Measurements from ENCODE around the gene APH1A. TPM values are rescaled to one million over a fixed set of nuclear protein-coding genes. Genes with fewer than 3 reads are reported as not detected.

Gene APH1A
- total and polyA plus RNA-seq, 2 of the 13 experiments (the other 11 are each of a cell fraction or from before 2014, with no cell fraction given): 114 to 130 TPM

DNA sequence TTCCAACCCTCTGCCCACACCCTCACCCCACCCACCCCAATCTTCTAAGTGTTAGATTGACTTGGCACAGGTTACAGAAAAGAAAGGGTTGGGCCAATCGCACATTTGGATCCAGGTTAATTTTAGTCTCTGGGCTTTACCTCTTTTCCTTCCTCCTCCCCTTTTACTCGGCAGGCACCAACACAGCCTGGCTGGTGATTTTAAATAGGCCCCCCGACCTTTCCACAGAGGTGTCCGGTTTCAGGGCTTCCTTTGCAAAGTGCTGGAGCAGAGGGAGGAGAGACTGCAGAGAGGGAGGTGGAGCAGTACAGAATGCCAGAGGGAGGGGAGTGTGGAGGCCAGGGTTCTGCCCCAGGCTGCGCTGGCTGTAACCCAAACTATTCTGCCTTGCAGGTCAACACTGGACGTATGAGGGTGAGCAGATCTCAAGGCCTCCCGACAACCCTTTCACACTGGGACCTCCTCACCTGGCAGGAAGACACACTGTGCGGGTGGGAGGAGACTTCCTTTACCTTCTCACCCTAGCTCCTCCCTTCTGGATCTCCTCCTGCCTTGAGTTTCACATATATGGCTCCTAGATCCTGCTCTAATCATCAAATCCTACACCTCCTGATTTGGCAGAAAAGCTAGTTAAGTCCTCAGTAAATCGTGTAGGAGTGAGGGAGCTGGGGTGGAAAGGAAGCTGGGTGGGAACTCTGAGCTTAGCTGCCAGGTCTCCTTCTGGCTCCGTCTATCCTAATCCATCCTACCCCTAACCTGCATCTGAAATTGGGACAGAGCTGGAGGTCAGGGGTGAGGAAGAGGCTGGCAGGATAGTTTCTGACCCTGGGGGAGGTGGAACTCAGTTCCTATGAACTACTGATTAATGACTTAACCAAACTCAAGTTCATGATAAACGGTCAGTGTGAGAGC, 8.8 kb downstream of the APH1A start (continued):
- TF ChIP-seq, protein P1, sequence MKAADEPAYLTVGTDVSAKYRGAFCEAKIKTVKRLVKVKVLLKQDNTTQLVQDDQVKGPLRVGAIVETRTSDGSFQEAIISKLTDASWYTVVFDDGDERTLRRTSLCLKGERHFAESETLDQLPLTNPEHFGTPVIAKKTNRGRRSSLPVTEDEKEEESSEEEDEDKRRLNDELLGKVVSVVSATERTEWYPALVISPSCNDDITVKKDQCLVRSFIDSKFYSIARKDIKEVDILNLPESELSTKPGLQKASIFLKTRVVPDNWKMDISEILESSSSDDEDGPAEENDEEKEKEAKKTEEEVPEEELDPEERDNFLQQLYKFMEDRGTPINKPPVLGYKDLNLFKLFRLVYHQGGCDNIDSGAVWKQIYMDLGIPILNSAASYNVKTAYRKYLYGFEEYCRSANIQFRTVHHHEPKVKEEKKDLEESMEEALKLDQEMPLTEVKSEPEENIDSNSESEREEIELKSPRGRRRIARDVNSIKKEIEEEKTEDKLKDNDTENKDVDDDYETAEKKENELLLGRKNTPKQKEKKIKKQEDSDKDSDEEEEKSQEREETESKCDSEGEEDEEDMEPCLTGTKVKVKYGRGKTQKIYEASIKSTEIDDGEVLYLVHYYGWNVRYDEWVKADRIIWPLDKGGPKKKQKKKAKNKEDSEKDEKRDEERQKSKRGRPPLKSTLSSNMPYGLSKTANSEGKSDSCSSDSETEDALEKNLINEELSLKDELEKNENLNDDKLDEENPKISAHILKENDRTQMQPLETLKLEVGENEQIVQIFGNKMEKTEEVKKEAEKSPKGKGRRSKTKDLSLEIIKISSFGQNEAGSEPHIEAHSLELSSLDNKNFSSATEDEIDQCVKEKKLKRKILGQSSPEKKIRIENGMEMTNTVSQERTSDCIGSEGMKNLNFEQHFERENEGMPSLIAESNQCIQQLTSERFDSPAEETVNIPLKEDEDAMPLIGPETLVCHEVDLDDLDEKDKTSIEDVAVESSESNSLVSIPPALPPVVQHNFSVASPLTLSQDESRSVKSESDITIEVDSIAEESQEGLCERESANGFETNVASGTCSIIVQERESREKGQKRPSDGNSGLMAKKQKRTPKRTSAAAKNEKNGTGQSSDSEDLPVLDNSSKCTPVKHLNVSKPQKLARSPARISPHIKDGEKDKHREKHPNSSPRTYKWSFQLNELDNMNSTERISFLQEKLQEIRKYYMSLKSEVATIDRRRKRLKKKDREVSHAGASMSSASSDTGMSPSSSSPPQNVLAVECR (CRISPR knock-in tag; IDR thresholded peaks at IDR 0.05; ENCODE audit: borderline replicate concordance): peak; percentile 29; the same call in 1 of the 2 replicates
- TF ChIP-seq HOXA7 (CRISPR knock-in tag; IDR thresholded peaks at IDR 0.05) (no peak), CREM (IDR thresholded peaks at IDR 0.05) (no peak), CREM (CRISPR knock-in tag; IDR thresholded peaks at IDR 0.05) (no peak), ZNF510 (CRISPR knock-in tag; IDR thresholded peaks at IDR 0.05; ENCODE audit: low read depth) (no peak), ARHGAP35 (CRISPR knock-in tag; IDR thresholded peaks at IDR 0.05; ENCODE audit: borderline replicate concordance) (0 out of 2 replicates have a peak, but pooled peaks have one; percentile 40), SIX4 (CRISPR knock-in tag; IDR thresholded peaks at IDR 0.05) (peak; percentile 97)
- TF ChIP-seq, protein P2, sequence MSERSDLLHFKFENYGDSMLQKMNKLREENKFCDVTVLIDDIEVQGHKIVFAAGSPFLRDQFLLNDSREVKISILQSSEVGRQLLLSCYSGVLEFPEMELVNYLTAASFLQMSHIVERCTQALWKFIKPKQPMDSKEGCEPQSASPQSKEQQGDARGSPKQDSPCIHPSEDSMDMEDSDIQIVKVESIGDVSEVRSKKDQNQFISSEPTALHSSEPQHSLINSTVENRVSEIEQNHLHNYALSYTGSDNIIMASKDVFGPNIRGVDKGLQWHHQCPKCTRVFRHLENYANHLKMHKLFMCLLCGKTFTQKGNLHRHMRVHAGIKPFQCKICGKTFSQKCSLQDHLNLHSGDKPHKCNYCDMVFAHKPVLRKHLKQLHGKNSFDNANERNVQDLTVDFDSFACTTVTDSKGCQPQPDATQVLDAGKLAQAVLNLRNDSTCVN (CRISPR knock-in tag; IDR thresholded peaks at IDR 0.05; ENCODE audit: borderline replicate concordance): 0 out of 2 replicates have a peak, but pooled peaks have one; percentile 23
- TF ChIP-seq, protein P3, sequence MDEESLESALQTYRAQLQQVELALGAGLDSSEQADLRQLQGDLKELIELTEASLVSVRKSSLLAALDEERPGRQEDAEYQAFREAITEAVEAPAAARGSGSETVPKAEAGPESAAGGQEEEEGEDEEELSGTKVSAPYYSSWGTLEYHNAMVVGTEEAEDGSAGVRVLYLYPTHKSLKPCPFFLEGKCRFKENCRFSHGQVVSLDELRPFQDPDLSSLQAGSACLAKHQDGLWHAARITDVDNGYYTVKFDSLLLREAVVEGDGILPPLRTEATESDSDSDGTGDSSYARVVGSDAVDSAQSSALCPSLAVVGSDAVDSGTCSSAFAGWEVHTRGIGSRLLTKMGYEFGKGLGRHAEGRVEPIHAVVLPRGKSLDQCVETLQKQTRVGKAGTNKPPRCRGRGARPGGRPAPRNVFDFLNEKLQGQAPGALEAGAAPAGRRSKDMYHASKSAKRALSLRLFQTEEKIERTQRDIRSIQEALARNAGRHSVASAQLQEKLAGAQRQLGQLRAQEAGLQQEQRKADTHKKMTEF (CRISPR knock-in tag; IDR thresholded peaks at IDR 0.05): peak; percentile 27; the same call in 1 of the 2 replicates
- TF ChIP-seq, protein P4, sequence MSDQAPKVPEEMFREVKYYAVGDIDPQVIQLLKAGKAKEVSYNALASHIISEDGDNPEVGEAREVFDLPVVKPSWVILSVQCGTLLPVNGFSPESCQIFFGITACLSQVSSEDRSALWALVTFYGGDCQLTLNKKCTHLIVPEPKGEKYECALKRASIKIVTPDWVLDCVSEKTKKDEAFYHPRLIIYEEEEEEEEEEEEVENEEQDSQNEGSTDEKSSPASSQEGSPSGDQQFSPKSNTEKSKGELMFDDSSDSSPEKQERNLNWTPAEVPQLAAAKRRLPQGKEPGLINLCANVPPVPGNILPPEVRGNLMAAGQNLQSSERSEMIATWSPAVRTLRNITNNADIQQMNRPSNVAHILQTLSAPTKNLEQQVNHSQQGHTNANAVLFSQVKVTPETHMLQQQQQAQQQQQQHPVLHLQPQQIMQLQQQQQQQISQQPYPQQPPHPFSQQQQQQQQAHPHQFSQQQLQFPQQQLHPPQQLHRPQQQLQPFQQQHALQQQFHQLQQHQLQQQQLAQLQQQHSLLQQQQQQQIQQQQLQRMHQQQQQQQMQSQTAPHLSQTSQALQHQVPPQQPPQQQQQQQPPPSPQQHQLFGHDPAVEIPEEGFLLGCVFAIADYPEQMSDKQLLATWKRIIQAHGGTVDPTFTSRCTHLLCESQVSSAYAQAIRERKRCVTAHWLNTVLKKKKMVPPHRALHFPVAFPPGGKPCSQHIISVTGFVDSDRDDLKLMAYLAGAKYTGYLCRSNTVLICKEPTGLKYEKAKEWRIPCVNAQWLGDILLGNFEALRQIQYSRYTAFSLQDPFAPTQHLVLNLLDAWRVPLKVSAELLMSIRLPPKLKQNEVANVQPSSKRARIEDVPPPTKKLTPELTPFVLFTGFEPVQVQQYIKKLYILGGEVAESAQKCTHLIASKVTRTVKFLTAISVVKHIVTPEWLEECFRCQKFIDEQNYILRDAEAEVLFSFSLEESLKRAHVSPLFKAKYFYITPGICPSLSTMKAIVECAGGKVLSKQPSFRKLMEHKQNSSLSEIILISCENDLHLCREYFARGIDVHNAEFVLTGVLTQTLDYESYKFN (CRISPR knock-in tag; conservative IDR thresholded peaks at IDR 0.05): peak; percentile 59; the same call in 1 of the 2 replicates
- TF ChIP-seq, protein P5, sequence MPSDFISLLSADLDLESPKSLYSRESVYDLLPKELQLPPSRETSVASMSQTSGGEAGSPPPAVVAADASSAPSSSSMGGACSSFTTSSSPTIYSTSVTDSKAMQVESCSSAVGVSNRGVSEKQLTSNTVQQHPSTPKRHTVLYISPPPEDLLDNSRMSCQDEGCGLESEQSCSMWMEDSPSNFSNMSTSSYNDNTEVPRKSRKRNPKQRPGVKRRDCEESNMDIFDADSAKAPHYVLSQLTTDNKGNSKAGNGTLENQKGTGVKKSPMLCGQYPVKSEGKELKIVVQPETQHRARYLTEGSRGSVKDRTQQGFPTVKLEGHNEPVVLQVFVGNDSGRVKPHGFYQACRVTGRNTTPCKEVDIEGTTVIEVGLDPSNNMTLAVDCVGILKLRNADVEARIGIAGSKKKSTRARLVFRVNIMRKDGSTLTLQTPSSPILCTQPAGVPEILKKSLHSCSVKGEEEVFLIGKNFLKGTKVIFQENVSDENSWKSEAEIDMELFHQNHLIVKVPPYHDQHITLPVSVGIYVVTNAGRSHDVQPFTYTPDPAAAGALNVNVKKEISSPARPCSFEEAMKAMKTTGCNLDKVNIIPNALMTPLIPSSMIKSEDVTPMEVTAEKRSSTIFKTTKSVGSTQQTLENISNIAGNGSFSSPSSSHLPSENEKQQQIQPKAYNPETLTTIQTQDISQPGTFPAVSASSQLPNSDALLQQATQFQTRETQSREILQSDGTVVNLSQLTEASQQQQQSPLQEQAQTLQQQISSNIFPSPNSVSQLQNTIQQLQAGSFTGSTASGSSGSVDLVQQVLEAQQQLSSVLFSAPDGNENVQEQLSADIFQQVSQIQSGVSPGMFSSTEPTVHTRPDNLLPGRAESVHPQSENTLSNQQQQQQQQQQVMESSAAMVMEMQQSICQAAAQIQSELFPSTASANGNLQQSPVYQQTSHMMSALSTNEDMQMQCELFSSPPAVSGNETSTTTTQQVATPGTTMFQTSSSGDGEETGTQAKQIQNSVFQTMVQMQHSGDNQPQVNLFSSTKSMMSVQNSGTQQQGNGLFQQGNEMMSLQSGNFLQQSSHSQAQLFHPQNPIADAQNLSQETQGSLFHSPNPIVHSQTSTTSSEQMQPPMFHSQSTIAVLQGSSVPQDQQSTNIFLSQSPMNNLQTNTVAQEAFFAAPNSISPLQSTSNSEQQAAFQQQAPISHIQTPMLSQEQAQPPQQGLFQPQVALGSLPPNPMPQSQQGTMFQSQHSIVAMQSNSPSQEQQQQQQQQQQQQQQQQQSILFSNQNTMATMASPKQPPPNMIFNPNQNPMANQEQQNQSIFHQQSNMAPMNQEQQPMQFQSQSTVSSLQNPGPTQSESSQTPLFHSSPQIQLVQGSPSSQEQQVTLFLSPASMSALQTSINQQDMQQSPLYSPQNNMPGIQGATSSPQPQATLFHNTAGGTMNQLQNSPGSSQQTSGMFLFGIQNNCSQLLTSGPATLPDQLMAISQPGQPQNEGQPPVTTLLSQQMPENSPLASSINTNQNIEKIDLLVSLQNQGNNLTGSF (CRISPR knock-in tag; IDR thresholded peaks at IDR 0.05): no peak

All from HepG2 (cell line).